Measurements from ENCODE around the gene FBXL7.

The FBXL7 gene

GRCh38 chr5:15489571-15490235 lies 10.3 kb upstream of the FBXL7 start:
- Mint-ChIP-seq H3K36me3 (ENCODE audit: low read depth) (no peaks in the 10 kb centered on the region), H3K27me3 (no peaks in the 10 kb centered on the region), H3K9me3 (peaks cover 12% of the 10 kb centered on the region), H3K4me3 (no peak overlapping the region), H3K27ac (no peak overlapping the region), H3K4me1 (no peaks in the 10 kb centered on the region)
- DNase-seq (no peak), ATAC-seq (no peak)

GRCh38 chr5:15492545-15492944 lies 7.4 kb upstream of the FBXL7 start:
- H3K4me3 Mint-ChIP-seq: no peak overlapping the region
- no peaks in the 10 kb centered on the region for H3K36me3 Mint-ChIP-seq (ENCODE audit: low read depth)
- no peak overlapping the region for H3K27ac Mint-ChIP-seq
- H3K9me3 Mint-ChIP-seq: peaks cover 12% of the 10 kb centered on the region
- no peaks in the 10 kb centered on the region for H3K4me1 Mint-ChIP-seq
- ATAC-seq: no peak
- no peak for DNase-seq
- H3K27me3 Mint-ChIP-seq: peaks cover 4% of the 10 kb centered on the region

- Mint-ChIP-seq H3K9me3 (peaks cover 16% of the 10 kb centered on the region), H3K27ac (no peak overlapping the region), H3K27me3 (peaks cover 12% of the 10 kb centered on the region), H3K4me3 (no peak overlapping the region), H3K36me3 (ENCODE audit: low read depth) (no peaks in the 10 kb centered on the region), H3K4me1 (no peaks in the 10 kb centered on the region)
- ATAC-seq: no peak
- DNase-seq: no peak
Measured at GRCh38 chr5:15493501-15493900, 6.5 kb upstream of the FBXL7 start.

GRCh38 chr5:15495026-15495425 lies 5.0 kb upstream of the FBXL7 start:
- Mint-ChIP-seq H3K27me3 (peaks cover 26% of the 10 kb centered on the region), H3K4me1 (no peaks in the 10 kb centered on the region), H3K9me3 (peaks cover 16% of the 10 kb centered on the region), H3K4me3 (no peak overlapping the region), H3K36me3 (ENCODE audit: low read depth) (no peaks in the 10 kb centered on the region), H3K27ac (no peak overlapping the region)
- ATAC-seq (no peak), DNase-seq (no peak)

GRCh38 chr5:15496886-15497285 lies 3.1 kb upstream of the FBXL7 start:
- no peak overlapping the region for H3K27ac Mint-ChIP-seq
- ATAC-seq (no peak), DNase-seq (no peak)
- no peak overlapping the region for H3K4me3 Mint-ChIP-seq
- no peaks in the 10 kb centered on the region for H3K36me3 Mint-ChIP-seq (ENCODE audit: low read depth)
- H3K4me1 Mint-ChIP-seq: no peaks in the 10 kb centered on the region
- peaks cover 40% of the 10 kb centered on the region for H3K27me3 Mint-ChIP-seq
- peaks cover 10% of the 10 kb centered on the region for H3K9me3 Mint-ChIP-seq

GRCh38 chr5:15500325-15501001 lies 483 bp downstream of the FBXL7 start:
- no peak for ATAC-seq
- H3K27ac Mint-ChIP-seq: no peak overlapping the region
- H3K27me3 Mint-ChIP-seq: peaks cover 48% of the 10 kb centered on the region
- no peaks in the 10 kb centered on the region for H3K36me3 Mint-ChIP-seq (ENCODE audit: low read depth)
- H3K9me3 Mint-ChIP-seq: peaks cover 10% of the 10 kb centered on the region
- H3K4me3 Mint-ChIP-seq: no peak overlapping the region
- H3K4me1 Mint-ChIP-seq: no peaks in the 10 kb centered on the region
- no peak for DNase-seq

- no peak for ATAC-seq
- Mint-ChIP-seq H3K4me3 (no peak overlapping the region), H3K27me3 (peaks cover 46% of the 10 kb centered on the region), H3K27ac (no peak overlapping the region), H3K9me3 (peaks cover 10% of the 10 kb centered on the region), H3K36me3 (ENCODE audit: low read depth) (no peaks in the 10 kb centered on the region), H3K4me1 (no peaks in the 10 kb centered on the region)
- no peak for DNase-seq
Measured at GRCh38 chr5:15501091-15501791, 1.3 kb downstream of the FBXL7 start.

GRCh38 chr5:15502208-15502607 lies 2.2 kb downstream of the FBXL7 start:
- Mint-ChIP-seq H3K27ac (no peak overlapping the region), H3K4me1 (no peaks in the 10 kb centered on the region), H3K27me3 (peaks cover 46% of the 10 kb centered on the region), H3K36me3 (ENCODE audit: low read depth) (no peaks in the 10 kb centered on the region), H3K9me3 (peaks cover 10% of the 10 kb centered on the region), H3K4me3 (no peak overlapping the region)
- DNase-seq: no peak
- no peak for ATAC-seq

- no peaks in the 10 kb centered on the region for H3K36me3 Mint-ChIP-seq (ENCODE audit: low read depth)
- H3K9me3 Mint-ChIP-seq: peaks cover 6% of the 10 kb centered on the region
- no peak overlapping the region for H3K4me3 Mint-ChIP-seq
- ATAC-seq: no peak
- DNase-seq: no peak
- no peaks in the 10 kb centered on the region for H3K4me1 Mint-ChIP-seq
- H3K27me3 Mint-ChIP-seq: peaks cover 16% of the 10 kb centered on the region
- no peak overlapping the region for H3K27ac Mint-ChIP-seq
Measured at GRCh38 chr5:15506146-15506545, 6.2 kb downstream of the FBXL7 start.

GRCh38 chr5:15506897-15507296 lies 6.9 kb downstream of the FBXL7 start:
- no peaks in the 10 kb centered on the region for H3K4me1 Mint-ChIP-seq
- ATAC-seq (no peak), DNase-seq (no peak)
- H3K27ac Mint-ChIP-seq: no peak overlapping the region
- peaks cover 6% of the 10 kb centered on the region for H3K9me3 Mint-ChIP-seq
- H3K36me3 Mint-ChIP-seq (ENCODE audit: low read depth): no peaks in the 10 kb centered on the region
- H3K4me3 Mint-ChIP-seq: no peak overlapping the region
- peaks cover 8% of the 10 kb centered on the region for H3K27me3 Mint-ChIP-seq

- Mint-ChIP-seq H3K4me1 (no peaks in the 10 kb centered on the region), H3K27ac (no peak overlapping the region), H3K36me3 (ENCODE audit: low read depth) (no peaks in the 10 kb centered on the region), H3K9me3 (no peaks in the 10 kb centered on the region), H3K27me3 (no peaks in the 10 kb centered on the region), H3K4me3 (no peak overlapping the region)
- ATAC-seq: no peak
- DNase-seq: no peak
Measured at GRCh38 chr5:15510092-15510491, 10.1 kb downstream of the FBXL7 start.

GRCh38 chr5:15510831-15511230 lies 10.9 kb downstream of the FBXL7 start:
- ATAC-seq (no peak), DNase-seq (no peak)
- H3K27ac Mint-ChIP-seq: no peak overlapping the region

GRCh38 chr5:15513431-15513830 lies 13.5 kb downstream of the FBXL7 start:
- no peak for DNase-seq
- Mint-ChIP-seq H3K9me3 (peaks cover 3% of the 10 kb centered on the region), H3K27me3 (no peaks in the 10 kb centered on the region), H3K4me3 (no peak overlapping the region), H3K27ac (no peak overlapping the region), H3K36me3 (ENCODE audit: low read depth) (no peaks in the 10 kb centered on the region), H3K4me1 (no peaks in the 10 kb centered on the region)
- ATAC-seq: no peak

More at GRCh38 chr5:15510831-15511230, 10.9 kb downstream of the FBXL7 start:
- no peaks in the 10 kb centered on the region for H3K9me3 Mint-ChIP-seq
- no peak overlapping the region for H3K4me3 Mint-ChIP-seq
- H3K27me3 Mint-ChIP-seq: no peaks in the 10 kb centered on the region
- H3K36me3 Mint-ChIP-seq (ENCODE audit: low read depth): no peaks in the 10 kb centered on the region
- no peaks in the 10 kb centered on the region for H3K4me1 Mint-ChIP-seq

- ATAC-seq: no peak
- Mint-ChIP-seq H3K4me1 (no peaks in the 10 kb centered on the region), H3K9me3 (peaks cover 3% of the 10 kb centered on the region), H3K27ac (no peak overlapping the region), H3K4me3 (no peak overlapping the region), H3K27me3 (no peaks in the 10 kb centered on the region), H3K36me3 (ENCODE audit: low read depth) (no peaks in the 10 kb centered on the region)
- no peak for DNase-seq
Measured at GRCh38 chr5:15513911-15514310, 13.9 kb downstream of the FBXL7 start.

- peaks cover 3% of the 10 kb centered on the region for H3K9me3 Mint-ChIP-seq
- H3K4me3 Mint-ChIP-seq: no peak overlapping the region
- H3K27ac Mint-ChIP-seq: no peak overlapping the region
- ATAC-seq: no peak
- no peaks in the 10 kb centered on the region for H3K36me3 Mint-ChIP-seq (ENCODE audit: low read depth)
- DNase-seq: no peak
- no peaks in the 10 kb centered on the region for H3K4me1 Mint-ChIP-seq
- H3K27me3 Mint-ChIP-seq: no peaks in the 10 kb centered on the region
Measured at GRCh38 chr5:15515229-15515628, 15.2 kb downstream of the FBXL7 start.
